Panc1 (cell line): Measurements from ENCODE around the gene CENPC. TPM values are rescaled to one million over a fixed set of nuclear protein-coding genes. Genes with fewer than 3 reads are reported as not detected.

ENCODE experiments used
- ATAC-seq: fragments of 200-7000 bp; cut with Tn5 transposase; 2 replicates; pipeline ENCODE4 v1.9.1; 2020; ENCODE audit warnings: mild to moderate bottlenecking, moderate library complexity
- BruUV-seq: library from RNA; stranded (reverse); fragments of 400-500 nt; replicated peaks from 2 replicates; lab custom pipeline; 2021; lab: Mats Ljungman, UMichigan
- CTCF ChIA-PET: fragments of 300-600 bp; sonication (Branson Sonifier 250); formaldehyde crosslinking; loops from one replicate; lab custom pipeline; 2022; ENCODE audit warnings: antibody characterized with exemption; lab: Charles Lee
- POLR2A ChIA-PET: fragments of 300-600 bp; sonication (Branson Sonifier 250); formaldehyde crosslinking; loops from one replicate; lab custom pipeline; 2022; ENCODE audit warnings: antibody characterized with exemption; lab: Charles Lee
- DNase-seq: peaks from one replicate; pipeline ENCODE4 v3.0.0-alpha.2; 2010; ENCODE audit warnings: low read depth, low spot score
- H3K27ac ChIP-seq: 2 replicates; pipeline ENCODE4 v1.5.1; 2011; ENCODE audit warnings: mild to moderate bottlenecking, low read length, inconsistent platforms
- H3K27me3 ChIP-seq: fragments of 200-500 bp; sonication (Bioruptor generic); 2 replicates; pipeline ENCODE4 v1.6.0; 2014; ENCODE audit warnings: low read length, inconsistent platforms; ENCODE audit not compliant: control insufficient read depth, insufficient read depth
- H3K36me3 ChIP-seq: fragments of 200-500 bp; sonication (Bioruptor generic); 2 replicates; pipeline ENCODE4 v1.5.1; 2014; ENCODE audit warnings: inconsistent platforms, mild to moderate bottlenecking, low read length, moderate library complexity; ENCODE audit not compliant: control insufficient read depth, insufficient read depth
- H3K4me1 ChIP-seq: 2 replicates; pipeline ENCODE4 v1.5.1; 2011; ENCODE audit warnings: inconsistent platforms, mild to moderate bottlenecking, low read length, moderate library complexity; ENCODE audit not compliant: control insufficient read depth, insufficient read depth
- H3K4me3 ChIP-seq, 2 experiments: 2 replicates each; pipeline ENCODE4 v1.5.1; 2011 to 2012; ENCODE audit warnings: low read depth in 2 of 2, low read length in 2 of 2, mild to moderate bottlenecking in 2 of 2, inconsistent platforms in 1 of 2, moderate library complexity in 1 of 2
- H3K9me3 ChIP-seq: fragments of 200-500 bp; sonication (Bioruptor generic); 2 replicates; pipeline ENCODE4 v1.5.1; 2014; ENCODE audit warnings: low read depth, mild to moderate bottlenecking, inconsistent platforms, low read length, moderate library complexity; ENCODE audit not compliant: control insufficient read depth, insufficient read depth
- POLR2AphosphoS5 ChIP-seq: IDR thresholded peaks from 2 replicates; pipeline ENCODE4 v1.6.1; 2012; ENCODE audit warnings: mild to moderate bottlenecking, low read depth, low read length, moderate library complexity
- SIN3A ChIP-seq: IDR thresholded peaks from 2 replicates; pipeline ENCODE4 v1.6.1; 2012; ENCODE audit warnings: low read depth, mild to moderate bottlenecking, low read length, moderate library complexity, borderline replicate concordance; ENCODE audit not compliant: insufficient read depth
- TCF7L2 ChIP-seq: IDR thresholded peaks from 2 replicates; pipeline ENCODE4 v1.6.1; 2011; ENCODE audit warnings: mild to moderate bottlenecking, low read depth, low read length, inconsistent platforms
- in situ Hi-C: cut with HindIII; loops from 2 replicates; pipeline ENCODE4 v1.10.0; 2016; ENCODE audit warnings: low sequenced_read_pairs, low pct_unique_long_range_greater_than_20kb
- intact Hi-C: fragments of 100-400 bp; cut with micrococcal nuclease; formaldehyde crosslinking; loops from one replicate; pipeline ENCODE4 v1.10.0; 2022; ENCODE audit not compliant: unreplicated experiment
- total RNA-seq: library from RNA; stranded (reverse); gene quantifications from one replicate; pipeline ENCODE4 v1.2.1, GENCODE V29; 2021; ENCODE audit not compliant: unreplicated experiment
- TF ChIP-seq, protein P1 (sequence below): fragments of 450-650 bp; IDR thresholded peaks from 2 replicates; pipeline ENCODE4 v1.5.1; 2017; ENCODE audit warnings: mild to moderate bottlenecking
- TF ChIP-seq, protein P2 (sequence below), 2 experiments: IDR thresholded peaks; 2 replicates each; pipeline ENCODE4 v1.6.1; 2011 to 2012; ENCODE audit warnings: low read depth in 2 of 2, control low read depth in 1 of 2, low read length in 1 of 2, mild to moderate bottlenecking in 1 of 2, moderate library complexity in 1 of 2; ENCODE audit not compliant: insufficient read depth in 1 of 2

The CENPC gene
- total RNA-seq, 1 experiment from 2014 or later = 10.1 TPM

DNA sequence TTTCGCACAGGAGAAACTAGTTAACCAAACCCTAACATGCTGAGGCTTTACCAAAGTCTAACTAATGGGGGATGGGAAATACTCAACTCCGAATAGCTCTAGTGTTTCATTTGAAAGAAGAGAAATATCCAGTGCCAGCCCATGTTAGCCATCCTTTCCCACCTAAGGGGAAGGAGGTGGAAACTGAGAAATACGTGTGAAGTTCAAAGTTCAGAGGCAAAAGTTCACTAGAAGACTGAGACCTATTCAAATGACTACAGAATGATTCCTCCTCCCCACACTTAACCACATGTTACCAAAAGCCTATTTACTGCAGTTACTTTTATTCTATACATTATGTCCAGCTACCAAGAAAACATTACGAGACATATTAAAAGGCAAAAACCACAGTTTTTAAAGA, 106.3 kb downstream of the CENPC start:
- CTCF ChIA-PET = no interaction called here
- intact Hi-C loops = no loop called here

DNA sequence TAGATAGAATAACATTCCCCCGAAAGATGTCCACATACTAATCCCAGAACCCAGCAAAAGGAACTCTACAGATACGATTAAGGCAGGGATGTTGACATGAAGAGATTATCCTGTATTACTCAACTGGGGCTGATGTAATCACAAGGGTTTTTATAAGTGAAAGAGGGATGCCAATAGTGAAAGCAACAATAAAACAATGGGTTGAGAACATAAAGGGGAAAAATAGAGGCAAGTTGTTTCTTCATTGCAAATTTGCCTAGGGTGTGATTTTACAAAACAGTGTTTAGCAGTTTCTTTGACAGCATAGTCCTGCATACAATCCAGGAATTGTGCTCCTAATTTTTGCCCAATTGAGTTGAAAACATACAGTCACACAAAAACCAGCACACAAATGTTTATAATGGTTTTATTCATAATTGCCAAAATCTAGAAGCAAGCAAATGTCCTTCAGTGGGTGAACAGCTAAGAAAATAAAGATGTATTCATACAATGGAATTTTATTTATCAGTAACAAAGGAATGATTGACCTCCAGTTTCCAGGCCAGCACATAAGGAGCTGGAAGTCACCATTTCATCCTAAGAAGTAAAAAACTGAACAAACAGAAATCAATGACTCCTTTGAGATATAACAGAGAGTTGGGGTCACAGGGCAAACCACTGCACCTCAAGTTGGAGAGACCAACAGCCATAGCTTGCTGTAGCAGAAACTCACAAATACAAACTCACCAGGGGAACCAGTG, 107.2 kb downstream of the CENPC start:
- no peaks in the 10 kb centered on the region for H3K27me3 ChIP-seq
- CTCF ChIA-PET = no interaction called here
- TF ChIP-seq, protein P1, sequence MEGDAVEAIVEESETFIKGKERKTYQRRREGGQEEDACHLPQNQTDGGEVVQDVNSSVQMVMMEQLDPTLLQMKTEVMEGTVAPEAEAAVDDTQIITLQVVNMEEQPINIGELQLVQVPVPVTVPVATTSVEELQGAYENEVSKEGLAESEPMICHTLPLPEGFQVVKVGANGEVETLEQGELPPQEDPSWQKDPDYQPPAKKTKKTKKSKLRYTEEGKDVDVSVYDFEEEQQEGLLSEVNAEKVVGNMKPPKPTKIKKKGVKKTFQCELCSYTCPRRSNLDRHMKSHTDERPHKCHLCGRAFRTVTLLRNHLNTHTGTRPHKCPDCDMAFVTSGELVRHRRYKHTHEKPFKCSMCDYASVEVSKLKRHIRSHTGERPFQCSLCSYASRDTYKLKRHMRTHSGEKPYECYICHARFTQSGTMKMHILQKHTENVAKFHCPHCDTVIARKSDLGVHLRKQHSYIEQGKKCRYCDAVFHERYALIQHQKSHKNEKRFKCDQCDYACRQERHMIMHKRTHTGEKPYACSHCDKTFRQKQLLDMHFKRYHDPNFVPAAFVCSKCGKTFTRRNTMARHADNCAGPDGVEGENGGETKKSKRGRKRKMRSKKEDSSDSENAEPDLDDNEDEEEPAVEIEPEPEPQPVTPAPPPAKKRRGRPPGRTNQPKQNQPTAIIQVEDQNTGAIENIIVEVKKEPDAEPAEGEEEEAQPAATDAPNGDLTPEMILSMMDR = no peak
- TF ChIP-seq TCF7L2 (no peak), SIN3A (no peak), POLR2AphosphoS5 (no peak)
- TF ChIP-seq, protein P2, sequence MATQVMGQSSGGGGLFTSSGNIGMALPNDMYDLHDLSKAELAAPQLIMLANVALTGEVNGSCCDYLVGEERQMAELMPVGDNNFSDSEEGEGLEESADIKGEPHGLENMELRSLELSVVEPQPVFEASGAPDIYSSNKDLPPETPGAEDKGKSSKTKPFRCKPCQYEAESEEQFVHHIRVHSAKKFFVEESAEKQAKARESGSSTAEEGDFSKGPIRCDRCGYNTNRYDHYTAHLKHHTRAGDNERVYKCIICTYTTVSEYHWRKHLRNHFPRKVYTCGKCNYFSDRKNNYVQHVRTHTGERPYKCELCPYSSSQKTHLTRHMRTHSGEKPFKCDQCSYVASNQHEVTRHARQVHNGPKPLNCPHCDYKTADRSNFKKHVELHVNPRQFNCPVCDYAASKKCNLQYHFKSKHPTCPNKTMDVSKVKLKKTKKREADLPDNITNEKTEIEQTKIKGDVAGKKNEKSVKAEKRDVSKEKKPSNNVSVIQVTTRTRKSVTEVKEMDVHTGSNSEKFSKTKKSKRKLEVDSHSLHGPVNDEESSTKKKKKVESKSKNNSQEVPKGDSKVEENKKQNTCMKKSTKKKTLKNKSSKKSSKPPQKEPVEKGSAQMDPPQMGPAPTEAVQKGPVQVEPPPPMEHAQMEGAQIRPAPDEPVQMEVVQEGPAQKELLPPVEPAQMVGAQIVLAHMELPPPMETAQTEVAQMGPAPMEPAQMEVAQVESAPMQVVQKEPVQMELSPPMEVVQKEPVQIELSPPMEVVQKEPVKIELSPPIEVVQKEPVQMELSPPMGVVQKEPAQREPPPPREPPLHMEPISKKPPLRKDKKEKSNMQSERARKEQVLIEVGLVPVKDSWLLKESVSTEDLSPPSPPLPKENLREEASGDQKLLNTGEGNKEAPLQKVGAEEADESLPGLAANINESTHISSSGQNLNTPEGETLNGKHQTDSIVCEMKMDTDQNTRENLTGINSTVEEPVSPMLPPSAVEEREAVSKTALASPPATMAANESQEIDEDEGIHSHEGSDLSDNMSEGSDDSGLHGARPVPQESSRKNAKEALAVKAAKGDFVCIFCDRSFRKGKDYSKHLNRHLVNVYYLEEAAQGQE (IDR thresholded peaks at IDR 0.05; ENCODE audit: insufficient read depth in 1 of 2, low read depth in 2 of 2, low read length in 1 of 2) = no peak
- H3K4me3 ChIP-seq = no peak overlapping the region
- no peaks in the 10 kb centered on the region for H3K36me3 ChIP-seq
- no peak overlapping the region for H3K27ac ChIP-seq
- POLR2A ChIA-PET = no interaction called here
- H3K4me1 ChIP-seq = no peaks in the 10 kb centered on the region
- H3K9me3 ChIP-seq = no peaks in the 10 kb centered on the region
- BruUV-seq = no TSS peak
- no peak for DNase-seq
- in situ Hi-C loops = no loop called here
- ATAC-seq = no peak
- intact Hi-C loops = no loop called here

More for the DNA sequence above, 106.3 kb downstream of the CENPC start:
- H3K36me3 ChIP-seq = no peaks in the 10 kb centered on the region
- DNase-seq (no peak), ATAC-seq (no peak)
- POLR2A ChIA-PET = no interaction called here
- no peak overlapping the region for H3K4me3 ChIP-seq
- H3K4me1 ChIP-seq = no peaks in the 10 kb centered on the region
- no peaks in the 10 kb centered on the region for H3K27me3 ChIP-seq
- H3K27ac ChIP-seq = no peak overlapping the region
- no TSS peak for BruUV-seq
- in situ Hi-C loops = no loop called here
- H3K9me3 ChIP-seq = no peaks in the 10 kb centered on the region
- TF ChIP-seq TCF7L2 (no peak), POLR2AphosphoS5 (no peak), SIN3A (no peak)
- TF ChIP-seq, protein P2 (IDR thresholded peaks at IDR 0.05; ENCODE audit: insufficient read depth in 1 of 2, low read depth in 2 of 2, low read length in 1 of 2) = no peak
- TF ChIP-seq, protein P1 = no peak
